Activated T-cell treated with anti-CD3 and anti-CD28 coated beads, Interleukin-2, amount 50 U/mL, for 48 hours (primary cell): ENCODE data around the gene HEXD.
"Not testable (repeated sequence)": the region's sequence is repeated elsewhere in the genome, so short reads cannot be mapped to it uniquely, and the experiment has no call there.

ENCODE experiments used
- DNase-seq, 2 experiments: peaks; one replicate each; pipeline ENCODE4 v3.0.0-alpha.2; 2020

The HEXD gene

GRCh38 chr17:82397449-82398335 is 20.5 kb upstream of the HEXD start:
- DNase-seq, result no peak

- no peak for DNase-seq
Observed at GRCh38 chr17:82399041-82399441, 19.1 kb upstream of the HEXD start.

- DNase-seq, result no peak
Observed at GRCh38 chr17:82399601-82400101, 18.5 kb upstream of the HEXD start.

GRCh38 chr17:82400206-82400605 is 17.9 kb upstream of the HEXD start:
- no peak for DNase-seq

GRCh38 chr17:82400830-82401229 is 17.3 kb upstream of the HEXD start:
- peak; percentile 66 to 72 for DNase-seq

GRCh38 chr17:82402865-82403264 is 15.3 kb upstream of the HEXD start:
- DNase-seq, result no peak

GRCh38 chr17:82403662-82404660 is 14.2 kb upstream of the HEXD start:
- DNase-seq, result no peak

GRCh38 chr17:82405051-82405450 is 13.1 kb upstream of the HEXD start:
- no peak for DNase-seq

- DNase-seq, result no peak
Observed at GRCh38 chr17:82406131-82406671, 11.9 kb upstream of the HEXD start.

GRCh38 chr17:82407255-82407654 is 10.9 kb upstream of the HEXD start:
- no peak for DNase-seq

- DNase-seq, result no peak
Observed at GRCh38 chr17:82408288-82408937, 9.7 kb upstream of the HEXD start.

- DNase-seq, result no peak
Observed at GRCh38 chr17:82408938-82409318, 9.2 kb upstream of the HEXD start.

- no peak for DNase-seq
Observed at GRCh38 chr17:82410014-82410716, 8.0 kb upstream of the HEXD start.

- DNase-seq, result no peak
Observed at GRCh38 chr17:82411396-82412053, 6.6 kb upstream of the HEXD start.

GRCh38 chr17:82412081-82412480 is 6.1 kb upstream of the HEXD start:
- not testable (repeated sequence) for DNase-seq

GRCh38 chr17:82412535-82413520 is 5.3 kb upstream of the HEXD start:
- DNase-seq, result no peak

- DNase-seq, result peak; percentile 83 to 84
Observed at GRCh38 chr17:82414548-82415281, 3.4 kb upstream of the HEXD start.

- DNase-seq, result no peak
Observed at GRCh38 chr17:82415336-82415735, 2.8 kb upstream of the HEXD start.

- DNase-seq, result no peak
Observed at GRCh38 chr17:82415786-82416185, 2.4 kb upstream of the HEXD start.
